ENCODE results near the gene NHLRC4. TPM values are rescaled to one million over a fixed set of nuclear protein-coding genes. Genes with fewer than 3 reads are reported as not detected.

The NHLRC4 gene
- total RNA-seq, 1 experiment from 2014 or later, result 4.0 TPM

DNA sequence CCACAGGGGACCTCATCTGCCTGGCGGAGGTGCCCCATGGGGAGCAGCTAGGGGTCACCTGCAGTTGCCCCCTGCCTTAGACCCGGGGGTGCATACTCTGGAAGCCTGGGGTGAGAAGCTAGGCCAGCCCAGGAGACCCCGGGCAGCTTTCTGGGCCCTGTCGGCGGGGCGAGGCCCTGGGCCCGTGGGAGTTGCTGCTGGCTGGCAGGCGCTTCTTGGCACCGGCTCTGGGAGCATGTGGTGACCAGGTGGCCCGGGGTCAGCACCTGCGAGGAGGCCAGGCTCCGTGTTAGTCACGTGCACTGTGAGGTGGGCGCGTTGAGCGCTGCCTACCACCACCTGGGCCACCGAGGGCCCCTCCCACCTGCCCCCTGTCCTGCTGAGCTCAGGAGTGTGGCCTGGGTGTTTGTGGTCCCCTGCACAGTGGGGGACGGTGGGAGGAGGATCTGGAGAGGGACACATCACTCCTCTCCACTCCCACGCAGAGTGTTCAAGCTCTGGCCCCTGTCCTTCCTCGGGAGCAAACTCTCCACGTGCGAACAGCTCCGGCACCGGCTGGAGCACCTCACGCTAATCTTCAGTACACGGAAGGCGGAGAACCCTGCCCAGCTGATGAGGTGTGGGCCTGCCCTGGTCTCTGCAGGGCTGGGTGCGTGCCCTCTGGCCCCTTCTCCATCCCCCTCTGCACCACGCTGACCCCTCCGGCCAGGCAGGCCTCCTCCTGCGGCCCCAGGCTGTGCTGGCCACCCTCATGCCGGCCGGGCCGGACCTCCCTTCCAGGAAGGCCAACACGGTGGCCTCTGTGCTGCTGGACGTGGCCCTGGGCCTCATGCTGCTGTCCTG is 8.8 kb downstream of the NHLRC4 start:
- Histone ChIP-seq H3K36me3 (ENCODE audit: control insufficient read depth, insufficient read depth, low read length) (no peaks in the 10 kb centered on the region), H3K4me3 (ENCODE audit: low read depth in 2 of 2, low read length in 2 of 2) (no peak overlapping the region), H3K9me3 (ENCODE audit: control insufficient read depth, insufficient read depth, low read depth, low read length) (no peaks in the 10 kb centered on the region), H3K27ac (ENCODE audit: low read length) (no peak overlapping the region), H3K4me1 (ENCODE audit: control insufficient read depth, insufficient read depth, low read length) (peaks cover 15% of the 10 kb centered on the region), H3K27me3 (ENCODE audit: control insufficient read depth, insufficient read depth, low read length) (no peaks in the 10 kb centered on the region)
- BruUV-seq (replicated peaks), result no TSS peak
- POLR2A ChIA-PET, result no interaction called here
- no peak for DNase-seq (ENCODE audit: low read depth, low spot score)
- no peak for TF ChIP-seq REST (IDR thresholded peaks at IDR 0.05; ENCODE audit: insufficient read depth in 1 of 2, low read depth in 2 of 2, low read length in 1 of 2)
- no peak for TF ChIP-seq TCF7L2 (IDR thresholded peaks at IDR 0.05; ENCODE audit: low read depth, low read length)
- TF ChIP-seq POLR2AphosphoS5 (IDR thresholded peaks at IDR 0.05; ENCODE audit: low read depth, low read length), result no peak
- TF ChIP-seq SIN3A (IDR thresholded peaks at IDR 0.05; ENCODE audit: borderline replicate concordance, insufficient read depth, low read depth, low read length), result no peak
- TF ChIP-seq, protein P1, sequence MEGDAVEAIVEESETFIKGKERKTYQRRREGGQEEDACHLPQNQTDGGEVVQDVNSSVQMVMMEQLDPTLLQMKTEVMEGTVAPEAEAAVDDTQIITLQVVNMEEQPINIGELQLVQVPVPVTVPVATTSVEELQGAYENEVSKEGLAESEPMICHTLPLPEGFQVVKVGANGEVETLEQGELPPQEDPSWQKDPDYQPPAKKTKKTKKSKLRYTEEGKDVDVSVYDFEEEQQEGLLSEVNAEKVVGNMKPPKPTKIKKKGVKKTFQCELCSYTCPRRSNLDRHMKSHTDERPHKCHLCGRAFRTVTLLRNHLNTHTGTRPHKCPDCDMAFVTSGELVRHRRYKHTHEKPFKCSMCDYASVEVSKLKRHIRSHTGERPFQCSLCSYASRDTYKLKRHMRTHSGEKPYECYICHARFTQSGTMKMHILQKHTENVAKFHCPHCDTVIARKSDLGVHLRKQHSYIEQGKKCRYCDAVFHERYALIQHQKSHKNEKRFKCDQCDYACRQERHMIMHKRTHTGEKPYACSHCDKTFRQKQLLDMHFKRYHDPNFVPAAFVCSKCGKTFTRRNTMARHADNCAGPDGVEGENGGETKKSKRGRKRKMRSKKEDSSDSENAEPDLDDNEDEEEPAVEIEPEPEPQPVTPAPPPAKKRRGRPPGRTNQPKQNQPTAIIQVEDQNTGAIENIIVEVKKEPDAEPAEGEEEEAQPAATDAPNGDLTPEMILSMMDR (IDR thresholded peaks at IDR 0.05), result no peak
- intact Hi-C loops (cut with micrococcal nuclease; ENCODE audit: unreplicated experiment) (no loop called here), in situ Hi-C loops (cut with HindIII; ENCODE audit: low pct_unique_long_range_greater_than_20kb, low sequenced_read_pairs) (no loop called here)
- CTCF ChIA-PET, result no interaction called here
- ATAC-seq, result no peak

- Histone ChIP-seq H3K27ac (ENCODE audit: low read length) (no peak overlapping the region), H3K4me3 (ENCODE audit: low read depth in 2 of 2, low read length in 2 of 2) (no peak overlapping the region), H3K4me1 (ENCODE audit: control insufficient read depth, insufficient read depth, low read length) (peaks cover 15% of the 10 kb centered on the region), H3K9me3 (ENCODE audit: control insufficient read depth, insufficient read depth, low read depth, low read length) (no peaks in the 10 kb centered on the region), H3K36me3 (ENCODE audit: control insufficient read depth, insufficient read depth, low read length) (no peaks in the 10 kb centered on the region), H3K27me3 (ENCODE audit: control insufficient read depth, insufficient read depth, low read length) (no peaks in the 10 kb centered on the region)
- DNase-seq (ENCODE audit: low read depth, low spot score) (no peak), ATAC-seq (no peak)
- ChIA-PET POLR2A (no interaction called here), CTCF (no interaction called here)
- in situ Hi-C loops (cut with HindIII; ENCODE audit: low pct_unique_long_range_greater_than_20kb, low sequenced_read_pairs), result no loop called here
- no peak for TF ChIP-seq SIN3A (IDR thresholded peaks at IDR 0.05; ENCODE audit: borderline replicate concordance, insufficient read depth, low read depth, low read length)
- no peak for TF ChIP-seq POLR2AphosphoS5 (IDR thresholded peaks at IDR 0.05; ENCODE audit: low read depth, low read length)
- no peak for TF ChIP-seq TCF7L2 (IDR thresholded peaks at IDR 0.05; ENCODE audit: low read depth, low read length)
- TF ChIP-seq, protein P1 (IDR thresholded peaks at IDR 0.05), result no peak
- no peak for TF ChIP-seq REST (IDR thresholded peaks at IDR 0.05; ENCODE audit: insufficient read depth in 1 of 2, low read depth in 2 of 2, low read length in 1 of 2)
- intact Hi-C loops (cut with micrococcal nuclease; ENCODE audit: unreplicated experiment), result no loop called here
- no TSS peak for BruUV-seq (replicated peaks)
These were observed 9.5 kb downstream of the NHLRC4 start for GRCh38 chr16:576197-576822.
